NCI-H2081 treated with DMSO at 0.1 percent for 48 hours (cell line): Measurements from ENCODE around the gene MRPL30.
"Not testable (repeated sequence)": the region's sequence is repeated elsewhere in the genome, so short reads cannot be mapped to it uniquely, and the experiment has no call there.

Experiments
- DNase-seq: peaks from one replicate; lab custom pipeline; 2025; lab: John Stamatoyannopoulos, UW

MRPL30 gene

DNA sequence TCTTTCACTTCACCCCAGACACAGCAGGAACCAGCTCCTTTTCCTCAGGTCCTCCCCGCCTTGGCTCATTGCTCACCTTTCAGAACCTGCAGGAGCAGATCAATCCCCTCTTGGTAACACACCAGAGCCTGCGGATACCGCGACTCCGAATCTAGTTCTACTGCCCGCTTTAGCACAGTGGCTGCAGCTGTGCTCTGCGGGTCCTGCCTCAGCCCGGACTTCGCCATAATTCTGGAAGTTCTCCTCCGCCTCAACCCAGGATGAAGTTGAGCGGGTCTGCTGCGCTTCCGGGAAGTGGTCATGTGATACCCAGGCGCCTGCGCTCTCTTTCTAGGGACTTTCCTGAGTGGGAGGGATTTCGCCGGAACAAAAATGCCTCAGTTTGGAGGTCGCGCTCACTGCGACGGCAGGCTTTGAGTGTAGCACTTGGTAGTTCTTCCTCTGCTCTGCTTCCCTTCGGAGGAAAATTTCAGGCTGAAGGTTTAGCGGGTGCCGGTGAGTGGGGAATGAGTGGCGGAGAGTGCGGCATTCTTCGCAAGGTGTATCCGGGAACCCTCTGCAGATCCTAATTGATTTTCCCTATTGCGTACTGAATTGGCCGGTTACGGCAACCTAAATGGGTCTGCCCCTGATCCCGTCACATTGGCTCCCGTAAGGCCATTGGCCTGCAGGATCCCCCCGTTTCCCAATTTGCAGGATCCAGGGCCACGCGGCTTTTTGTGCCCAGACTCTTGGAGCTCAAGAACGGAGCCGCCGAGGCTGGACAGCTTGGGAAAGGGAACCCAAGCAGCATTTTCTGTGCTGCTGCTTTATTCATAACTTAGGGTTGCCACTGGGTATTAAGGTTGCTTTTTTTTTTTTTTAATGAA, at the start of gene MRPL30, which contains the start of gene MITD1:
TSS of gene MRPL30 (plus strand) at position 430 of the 869 bp plus-strand sequence. CDS start 5,020 bp downstream, outside the sequence.
TSS of gene MITD1 (minus strand) at position 304 of the 869 bp plus-strand sequence. CDS start at position 227, 77 bp downstream.
- DNase-seq = peak; percentile 80

DNA sequence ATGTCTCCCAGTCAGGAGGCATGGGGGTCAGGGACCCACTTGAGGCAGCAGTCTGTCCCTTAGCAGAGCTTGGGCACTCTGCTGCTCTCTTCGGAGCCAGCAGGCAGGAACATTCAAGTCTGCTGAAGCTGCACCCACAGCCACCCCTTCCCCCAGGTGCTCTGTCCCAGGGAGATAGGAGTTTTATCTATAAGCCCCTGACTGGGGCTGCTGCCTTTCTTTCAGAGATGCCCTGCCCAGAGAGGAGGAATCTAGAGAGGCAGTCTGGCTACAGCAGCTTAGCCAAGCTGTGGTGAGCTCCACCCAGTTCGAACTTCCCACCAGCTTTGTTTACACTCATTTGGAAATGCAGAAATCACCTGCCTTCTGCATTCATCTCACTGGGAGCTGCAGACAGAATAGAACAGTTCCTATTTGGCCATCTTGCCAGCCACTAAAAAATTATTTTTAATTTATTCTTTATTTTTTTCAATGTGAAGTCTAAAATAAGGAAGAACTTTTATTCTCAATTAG, 45.9 kb upstream of the MRPL30 start:
- DNase-seq = not testable (repeated sequence)

- DNase-seq = no peak
These were observed 42.0 kb upstream of the MRPL30 start for GRCh38 chr2:99139003-99139402.

- no peak for DNase-seq
These were observed 40.7 kb upstream of the MRPL30 start for GRCh38 chr2:99140056-99140859.

GRCh38 chr2:99140860-99141109, 40.2 kb upstream of the MRPL30 start:
- no peak for DNase-seq

DNA sequence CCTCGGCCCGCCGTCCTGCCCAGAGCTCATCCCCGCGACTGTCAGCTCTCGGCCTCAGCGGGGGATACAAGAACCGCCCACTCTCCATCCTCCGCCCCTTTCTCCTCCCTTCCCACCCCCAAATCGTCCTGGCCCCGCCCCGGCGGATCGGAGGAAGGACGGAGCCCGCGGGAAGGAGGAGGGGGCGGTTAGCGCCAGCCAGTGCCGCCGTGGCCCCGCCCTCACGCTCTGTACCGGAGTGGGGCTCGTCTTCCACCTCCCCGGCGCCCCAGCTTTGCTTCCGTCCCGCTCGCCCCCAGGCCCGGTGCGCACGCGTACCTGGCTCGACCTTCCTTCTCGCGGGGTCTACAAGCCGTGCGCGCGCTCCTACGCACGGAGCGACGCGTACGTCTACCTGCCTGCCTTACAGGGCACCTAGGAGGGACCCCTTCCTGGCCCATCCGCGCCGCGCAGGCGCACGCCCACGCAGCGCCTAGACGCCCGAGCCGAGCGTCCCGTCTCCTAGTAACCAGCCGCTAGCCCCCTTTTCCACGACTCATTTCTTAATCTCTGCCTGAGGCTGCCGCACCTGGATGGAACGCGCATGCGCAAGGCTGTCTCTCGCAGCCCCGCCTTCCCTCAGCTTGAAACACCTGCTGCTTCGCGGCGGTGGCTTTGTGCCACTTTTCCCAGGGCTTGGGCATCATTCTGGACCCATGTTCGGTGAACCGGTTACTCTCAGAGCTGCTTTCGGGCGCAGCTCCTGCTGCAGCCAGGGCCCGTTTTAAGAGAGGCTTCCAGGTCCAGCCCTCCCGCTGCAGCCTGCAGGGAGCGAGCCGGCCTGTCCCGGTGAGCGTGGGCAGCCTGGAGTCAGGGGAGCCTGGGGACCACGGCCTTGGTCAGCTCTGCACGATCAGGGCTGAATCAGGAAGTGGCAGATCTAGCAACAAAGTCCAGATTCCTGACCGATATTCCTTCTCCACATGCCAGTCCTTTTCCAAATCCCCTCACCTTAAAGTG, 39.6 kb upstream of the MRPL30 start, which contains the start of gene C2orf15:
TSS of gene C2orf15 (plus strand) at position 598 of the 999 bp plus-strand sequence. CDS start 8,852 bp downstream, outside the sequence.
- peak; percentile 91 for DNase-seq

DNA sequence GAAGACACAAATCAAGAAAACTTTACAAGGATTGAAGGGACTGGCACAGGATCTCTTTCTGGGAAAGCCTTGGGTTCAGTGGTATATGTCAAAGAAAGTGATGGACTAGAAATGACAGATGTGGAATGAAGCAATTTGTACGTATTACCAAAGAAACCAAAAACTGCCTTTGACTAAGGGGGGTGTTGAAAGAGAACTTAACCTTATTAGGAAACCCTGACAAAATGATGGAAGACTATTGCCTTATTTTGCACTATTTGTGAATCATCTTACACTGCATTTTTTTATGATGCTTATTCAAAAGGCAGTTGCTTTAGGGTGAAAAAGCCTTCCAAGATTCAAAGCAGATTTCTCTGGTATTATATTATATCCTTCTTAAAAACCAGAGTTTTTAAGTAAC, 30.3 kb upstream of the MRPL30 start:
- DNase-seq = no peak

GRCh38 chr2:99152199-99152895, 28.6 kb upstream of the MRPL30 start:
- DNase-seq = no peak

GRCh38 chr2:99153921-99154604, 26.9 kb upstream of the MRPL30 start:
- DNase-seq = no peak

GRCh38 chr2:99154643-99155536, 26.1 kb upstream of the MRPL30 start, which contains the start of the genes LIPT1 and TSGA10:
LIPT1 (plus strand) TSS chr2:99154967; CDS start chr2:99161958, 6,991 bp downstream.
TSGA10 (minus strand) TSS chr2:99154942; CDS start chr2:99109439, 45,503 bp downstream.
- DNase-seq = peak; percentile 66

- no peak for DNase-seq
These were observed 24.1 kb upstream of the MRPL30 start for GRCh38 chr2:99156891-99157290.

GRCh38 chr2:99158599-99158998, 22.4 kb upstream of the MRPL30 start:
- no peak for DNase-seq

DNA sequence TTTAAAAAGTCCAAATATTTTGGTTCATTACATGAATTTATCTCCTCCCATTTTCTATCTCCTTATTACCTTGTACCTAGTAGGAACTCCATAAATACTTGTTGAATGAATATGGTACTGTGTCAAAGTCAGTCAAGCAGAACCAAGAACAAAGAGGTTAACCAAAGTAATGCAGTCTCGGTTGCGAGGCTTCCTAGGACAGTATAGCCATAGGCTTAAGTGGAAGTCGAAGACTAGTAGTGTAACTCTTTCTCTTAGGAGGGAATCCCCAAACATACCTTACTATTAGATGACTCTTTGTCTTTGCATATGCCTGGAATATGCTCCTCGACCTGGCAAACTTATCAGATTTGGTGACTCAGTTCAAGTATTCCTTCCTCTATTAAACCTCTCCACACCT, 21.4 kb upstream of the MRPL30 start:
- no peak for DNase-seq

DNA sequence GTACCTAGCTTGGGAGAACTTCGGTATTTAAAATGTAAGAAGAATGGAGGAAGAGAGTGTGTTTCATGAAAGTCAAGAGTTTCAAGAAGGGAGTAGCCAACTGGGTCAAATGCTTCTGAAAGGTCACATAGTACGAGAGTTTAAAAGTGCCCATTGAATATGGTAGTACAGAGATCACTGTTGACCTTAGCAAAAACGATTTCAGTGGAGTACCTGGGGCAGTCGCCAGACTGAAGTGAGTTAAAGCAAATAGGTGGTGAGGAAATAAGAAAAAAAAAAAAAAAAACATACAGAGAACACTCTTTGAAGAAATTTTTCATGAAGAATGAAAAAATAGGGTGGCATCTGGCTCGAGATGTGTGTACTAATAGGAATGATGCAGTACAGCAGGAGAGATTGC, 14.8 kb upstream of the MRPL30 start:
- no peak for DNase-seq

DNA sequence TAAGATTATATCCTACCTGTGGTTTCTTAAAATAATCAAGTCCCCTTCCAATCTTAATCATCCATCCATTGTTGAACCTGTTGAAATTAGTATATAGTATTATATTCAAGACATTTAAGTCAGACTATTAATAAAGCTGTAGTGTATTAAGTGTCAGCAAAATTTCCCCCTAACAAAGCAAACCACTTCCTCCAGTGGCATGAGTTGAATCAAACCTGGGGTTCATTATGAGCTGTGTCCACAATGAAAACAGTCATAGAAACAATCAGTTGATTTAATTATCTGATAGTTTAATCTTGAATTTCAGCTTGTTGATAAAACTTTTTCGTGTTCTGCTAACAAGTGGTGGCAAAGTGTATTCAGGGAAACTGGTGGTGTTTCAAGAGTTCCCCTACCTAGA, 11.4 kb upstream of the MRPL30 start:
- no peak for DNase-seq

DNA sequence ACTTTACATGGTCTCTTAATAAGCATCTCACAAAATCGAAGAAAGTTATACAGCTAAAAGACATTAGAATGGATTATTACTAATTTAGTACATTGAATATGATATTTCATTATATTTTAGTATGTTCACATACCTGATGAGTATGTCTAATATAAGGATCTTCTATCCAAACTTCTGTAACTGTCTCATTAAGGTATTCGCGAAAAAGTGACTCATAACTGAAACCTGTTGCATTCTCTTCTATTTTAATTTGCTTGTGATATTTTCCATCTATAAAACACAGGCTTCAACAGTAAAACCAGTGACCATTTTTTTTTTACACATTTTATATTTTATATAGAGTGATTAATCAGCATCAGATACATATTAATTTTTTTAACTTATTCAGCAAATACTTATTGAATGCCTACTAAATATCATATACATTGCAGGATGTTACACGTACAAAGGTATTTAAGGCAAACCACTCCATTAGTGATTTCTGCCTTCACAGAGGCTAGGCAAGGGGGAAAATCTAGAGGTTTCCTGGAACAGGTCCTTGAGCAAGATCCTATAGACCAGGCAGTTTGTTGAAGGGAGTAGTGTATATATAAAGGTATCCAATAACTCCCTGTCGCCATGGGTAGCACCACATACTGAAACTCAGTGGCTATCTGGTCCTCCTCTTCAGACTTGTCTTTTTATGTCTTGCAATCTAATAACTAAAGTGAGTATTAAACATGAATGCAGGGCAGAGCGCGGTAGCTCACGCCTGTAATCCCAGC, 9.4 kb upstream of the MRPL30 start:
- no peak for DNase-seq

DNA sequence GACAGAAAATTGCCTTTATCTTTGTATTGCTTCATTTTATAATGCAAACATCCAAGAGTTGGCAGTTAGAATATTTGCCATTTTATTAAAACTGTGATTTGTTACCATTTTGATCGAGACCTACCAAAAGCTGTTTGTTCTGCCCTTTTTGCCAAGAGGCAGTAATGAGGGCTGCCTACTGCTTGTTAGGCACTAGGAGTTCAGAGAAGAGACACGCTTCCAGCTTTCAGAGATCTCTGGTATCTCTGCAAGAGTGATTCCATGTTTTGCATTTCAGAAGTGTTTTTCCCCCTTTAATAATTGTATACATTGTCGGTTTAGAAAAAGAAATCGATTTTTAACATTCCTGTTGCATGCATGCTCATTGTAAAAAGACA, 628 bp downstream of the MRPL30 start:
- no peak for DNase-seq

DNA sequence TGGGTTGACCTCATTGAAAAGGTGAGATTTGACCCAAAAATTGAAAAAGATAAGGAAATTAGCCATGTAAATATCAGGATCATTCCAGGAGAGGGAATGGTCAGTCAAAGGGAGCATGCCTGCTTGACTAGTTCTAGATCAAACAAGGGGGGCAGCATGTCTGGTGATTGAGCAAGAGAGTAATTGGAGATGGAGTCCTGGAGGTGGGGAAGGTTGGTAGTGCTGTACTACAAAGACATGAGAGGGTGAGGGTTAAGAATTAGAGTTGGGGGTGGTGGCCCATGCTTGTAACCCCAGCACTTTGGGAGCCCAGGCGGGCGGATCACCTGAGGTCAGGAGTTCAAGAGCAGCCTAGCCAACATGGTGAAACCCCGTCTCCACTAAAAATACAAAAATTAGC, 2.0 kb downstream of the MRPL30 start:
- no peak for DNase-seq
